Thyroid gland (tissue), 4 donors: ENCODE data around the gene LRRFIP2.

Experiments used
- POLR2A ChIP-seq, 2 donors: fragments of 450-650 bp; IDR thresholded peaks; one replicate each; pipeline ENCODE4 v1.6.1; 2017; ENCODE audit warnings: antibody characterized with exemption in 2 of 2, mild to moderate bottlenecking in 2 of 2, moderate library complexity in 1 of 2
- TF ChIP-seq, protein P1 (sequence below), 6 experiments: fragments of 200-600 bp in 3 of 6; fragments of 450-650 bp in 3 of 6; sonication (generic) in 3 of 6; IDR thresholded peaks; one replicate each; pipeline ENCODE4 v1.5.1; 2016 to 2019; ENCODE audit warnings: antibody characterized with exemption in 6 of 6, mild to moderate bottlenecking in 2 of 6, inconsistent platforms in 1 of 6, moderate library complexity in 1 of 6

GRCh38 chr3:37162501-37163245, 11.7 kb downstream of the LRRFIP2 start:
- TF ChIP-seq, protein P1, sequence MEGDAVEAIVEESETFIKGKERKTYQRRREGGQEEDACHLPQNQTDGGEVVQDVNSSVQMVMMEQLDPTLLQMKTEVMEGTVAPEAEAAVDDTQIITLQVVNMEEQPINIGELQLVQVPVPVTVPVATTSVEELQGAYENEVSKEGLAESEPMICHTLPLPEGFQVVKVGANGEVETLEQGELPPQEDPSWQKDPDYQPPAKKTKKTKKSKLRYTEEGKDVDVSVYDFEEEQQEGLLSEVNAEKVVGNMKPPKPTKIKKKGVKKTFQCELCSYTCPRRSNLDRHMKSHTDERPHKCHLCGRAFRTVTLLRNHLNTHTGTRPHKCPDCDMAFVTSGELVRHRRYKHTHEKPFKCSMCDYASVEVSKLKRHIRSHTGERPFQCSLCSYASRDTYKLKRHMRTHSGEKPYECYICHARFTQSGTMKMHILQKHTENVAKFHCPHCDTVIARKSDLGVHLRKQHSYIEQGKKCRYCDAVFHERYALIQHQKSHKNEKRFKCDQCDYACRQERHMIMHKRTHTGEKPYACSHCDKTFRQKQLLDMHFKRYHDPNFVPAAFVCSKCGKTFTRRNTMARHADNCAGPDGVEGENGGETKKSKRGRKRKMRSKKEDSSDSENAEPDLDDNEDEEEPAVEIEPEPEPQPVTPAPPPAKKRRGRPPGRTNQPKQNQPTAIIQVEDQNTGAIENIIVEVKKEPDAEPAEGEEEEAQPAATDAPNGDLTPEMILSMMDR (IDR thresholded peaks at IDR 0.05), result no peak
- TF ChIP-seq POLR2A (IDR thresholded peaks at IDR 0.05), result no peak
